ENCODE measurements around the gene NUDT8.

The NUDT8 gene

GRCh38 chr11:67584881-67585873 lies 44.6 kb downstream of the NUDT8 start:
- intact Hi-C loops (cut with DNase I) = loop anchor here (2.0 to 10.0 kb wide), 2 partner anchors 22 to 70 kb away; partner anchors contain the start of gene NDUFV1
- peak in 4 of 42 donors; percentile 9 to 49 (median 31) for DNase-seq

- peak in 41 of 42 donors; percentile 19 to 80 (median 61) for DNase-seq
- intact Hi-C loops (cut with DNase I) = loop anchor here (2.0 to 10.0 kb wide), 2 partner anchors 22 to 70 kb away; partner anchors contain the start of gene NDUFV1
Measured at GRCh38 chr11:67584205-67584880, 45.4 kb downstream of the NUDT8 start.

- intact Hi-C loops (cut with DNase I) = loop anchor here (2.0 to 10.0 kb wide), 2 partner anchors 23 to 69 kb away; partner anchors contain the start of gene NDUFV1
- peak; percentile 73 to 96 (median 91) for DNase-seq
Measured at GRCh38 chr11:67583247-67584204, 46.2 kb downstream of the NUDT8 start, which contains the start of gene GSTP1. Gene GSTP1 (plus strand): TSS chr11:67583812. CDS start chr11:67583844, 32 bp downstream.

DNA sequence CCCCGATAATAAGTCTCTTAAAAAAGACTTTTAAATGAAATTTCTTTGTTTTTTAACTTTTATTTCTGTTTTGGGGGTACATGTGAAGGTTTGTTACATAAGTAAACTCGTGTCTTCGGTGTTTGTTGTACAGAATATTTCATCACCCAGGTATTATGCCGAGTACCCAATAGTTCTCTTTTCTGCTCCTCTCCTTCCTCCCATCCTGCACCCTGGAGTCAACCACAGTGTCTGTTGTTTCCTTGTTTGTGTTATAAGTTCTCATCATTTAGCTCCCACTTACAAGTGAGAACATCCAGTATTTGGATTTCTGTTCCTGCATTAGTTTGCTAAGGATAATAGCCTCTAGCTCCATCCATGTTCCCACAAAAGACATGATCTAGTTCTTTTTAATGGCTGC lies 47.7 kb downstream of the NUDT8 start:
- intact Hi-C loops (cut with DNase I) = loop anchor here (10.0 kb wide), 1 partner anchor 67 kb away; no protein-coding TSS in a partner anchor
- DNase-seq = no peak

GRCh38 chr11:67581469-67581868 lies 48.3 kb downstream of the NUDT8 start:
- no peak for DNase-seq
- intact Hi-C loops (cut with DNase I) = loop anchor here (10.0 kb wide), 1 partner anchor 67 kb away; no protein-coding TSS in a partner anchor

DNA sequence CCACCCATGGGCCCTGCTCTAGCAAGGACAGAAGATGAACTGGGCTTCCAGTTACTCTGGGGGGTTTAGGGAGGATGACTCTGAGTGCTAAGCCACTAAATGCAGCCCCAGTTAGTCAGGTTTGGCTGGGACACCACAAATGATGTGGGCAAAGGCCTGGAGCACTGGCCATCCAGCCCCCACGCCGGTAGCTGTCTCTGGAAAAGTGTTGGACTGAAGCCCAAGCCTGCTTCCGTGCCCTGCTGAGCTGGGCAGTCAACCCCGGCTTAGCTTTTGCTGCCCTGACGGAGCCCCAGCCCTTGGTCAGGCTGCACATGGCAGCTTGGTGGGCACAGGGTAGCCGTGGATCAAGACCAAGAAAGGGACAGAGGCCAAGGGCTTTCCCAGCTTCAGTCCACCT lies 51.8 kb downstream of the NUDT8 start:
- intact Hi-C loops (cut with DNase I) = no loop called here
- DNase-seq = no peak
